ENCODE measurements around the gene CETP. TPM values are rescaled to one million over a fixed set of nuclear protein-coding genes. Genes with fewer than 3 reads are reported as not detected.

Gene CETP
- total RNA-seq, 4 donors from 2014 or later = 0.72 to 1.7 TPM; not detected in 2

- H3K36me3 ChIP-seq = peaks cover 82% of the 10 kb centered on the region
- no peak for DNase-seq (ENCODE audit: low spot score in 2 of 2)
- H3K4me3 ChIP-seq = no peak overlapping the region
- TF ChIP-seq EP300 (IDR thresholded peaks at IDR 0.05) (no peak), POLR2AphosphoS5 (IDR thresholded peaks at IDR 0.05) (no peak), POLR2A (IDR thresholded peaks at IDR 0.05) (no peak)
- TF ChIP-seq, protein P1, sequence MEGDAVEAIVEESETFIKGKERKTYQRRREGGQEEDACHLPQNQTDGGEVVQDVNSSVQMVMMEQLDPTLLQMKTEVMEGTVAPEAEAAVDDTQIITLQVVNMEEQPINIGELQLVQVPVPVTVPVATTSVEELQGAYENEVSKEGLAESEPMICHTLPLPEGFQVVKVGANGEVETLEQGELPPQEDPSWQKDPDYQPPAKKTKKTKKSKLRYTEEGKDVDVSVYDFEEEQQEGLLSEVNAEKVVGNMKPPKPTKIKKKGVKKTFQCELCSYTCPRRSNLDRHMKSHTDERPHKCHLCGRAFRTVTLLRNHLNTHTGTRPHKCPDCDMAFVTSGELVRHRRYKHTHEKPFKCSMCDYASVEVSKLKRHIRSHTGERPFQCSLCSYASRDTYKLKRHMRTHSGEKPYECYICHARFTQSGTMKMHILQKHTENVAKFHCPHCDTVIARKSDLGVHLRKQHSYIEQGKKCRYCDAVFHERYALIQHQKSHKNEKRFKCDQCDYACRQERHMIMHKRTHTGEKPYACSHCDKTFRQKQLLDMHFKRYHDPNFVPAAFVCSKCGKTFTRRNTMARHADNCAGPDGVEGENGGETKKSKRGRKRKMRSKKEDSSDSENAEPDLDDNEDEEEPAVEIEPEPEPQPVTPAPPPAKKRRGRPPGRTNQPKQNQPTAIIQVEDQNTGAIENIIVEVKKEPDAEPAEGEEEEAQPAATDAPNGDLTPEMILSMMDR (IDR thresholded peaks at IDR 0.05) = no peak
- 68% methylated on average over 8 of the region's 8 CpGs for WGBS
- H3K27ac ChIP-seq = peak overlapping the region; percentile 23
- peaks cover 55% of the 10 kb centered on the region for H3K4me1 ChIP-seq
- H3K27me3 ChIP-seq = no peaks in the 10 kb centered on the region
- no peaks in the 10 kb centered on the region for H3K9me3 ChIP-seq
Measured at GRCh38 chr16:56938664-56939513, 22.9 kb upstream of the CETP start.

GRCh38 chr16:56939801-56940200 is 21.9 kb upstream of the CETP start:
- Histone ChIP-seq H3K27ac (no peak overlapping the region), H3K36me3 (peaks cover 91% of the 10 kb centered on the region), H3K27me3 (no peaks in the 10 kb centered on the region), H3K4me1 (peaks cover 51% of the 10 kb centered on the region), H3K9me3 (no peaks in the 10 kb centered on the region), H3K4me3 (no peak overlapping the region)
- DNase-seq (ENCODE audit: low spot score in 2 of 2) = no peak
- no peak for TF ChIP-seq POLR2A (IDR thresholded peaks at IDR 0.05)
- TF ChIP-seq, protein P1 (IDR thresholded peaks at IDR 0.05) = no peak
- TF ChIP-seq EP300 (IDR thresholded peaks at IDR 0.05) = no peak
- TF ChIP-seq POLR2AphosphoS5 (IDR thresholded peaks at IDR 0.05) = no peak
- WGBS = 79% methylated on average over 4 of the region's 4 CpGs

DNA sequence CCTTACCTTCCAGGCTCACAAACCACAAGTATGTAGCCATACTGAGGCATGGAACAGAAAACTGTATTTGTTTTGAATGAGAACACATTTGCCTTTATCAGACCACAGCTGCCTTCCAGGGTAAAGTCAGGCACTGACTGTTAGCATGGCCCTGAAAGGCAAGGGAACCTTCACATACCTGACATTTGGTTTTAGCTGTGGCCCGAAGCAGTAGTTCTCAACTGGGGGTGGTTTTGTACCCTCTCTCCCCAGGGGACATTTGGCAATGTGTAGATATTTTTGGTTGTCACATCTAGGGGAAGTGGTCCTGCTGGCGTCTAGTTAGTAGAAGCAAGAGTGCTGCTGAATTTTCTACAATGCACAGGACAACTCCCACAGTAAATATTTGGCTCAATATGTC is 20.7 kb upstream of the CETP start:
- no peak for DNase-seq (ENCODE audit: low spot score in 2 of 2)
- no peaks in the 10 kb centered on the region for H3K9me3 ChIP-seq
- H3K27me3 ChIP-seq = no peaks in the 10 kb centered on the region
- TF ChIP-seq POLR2A (IDR thresholded peaks at IDR 0.05) = no peak
- TF ChIP-seq POLR2AphosphoS5 (IDR thresholded peaks at IDR 0.05) = no peak
- TF ChIP-seq, protein P1 (IDR thresholded peaks at IDR 0.05) = no peak
- TF ChIP-seq EP300 (IDR thresholded peaks at IDR 0.05) = no peak
- H3K4me3 ChIP-seq = no peak overlapping the region
- peaks cover 96% of the 10 kb centered on the region for H3K36me3 ChIP-seq
- 92% methylated on average over 2 of the region's 2 CpGs for WGBS
- H3K27ac ChIP-seq = no peak overlapping the region
- H3K4me1 ChIP-seq = peaks cover 45% of the 10 kb centered on the region

- Histone ChIP-seq H3K36me3 (peaks cover 93% of the 10 kb centered on the region), H3K4me1 (peaks cover 37% of the 10 kb centered on the region), H3K4me3 (no peak overlapping the region), H3K27ac (no peak overlapping the region), H3K27me3 (no peaks in the 10 kb centered on the region), H3K9me3 (no peaks in the 10 kb centered on the region)
- TF ChIP-seq EP300 (IDR thresholded peaks at IDR 0.05) (no peak), POLR2AphosphoS5 (IDR thresholded peaks at IDR 0.05) (no peak)
- TF ChIP-seq, protein P1 (IDR thresholded peaks at IDR 0.05) = no peak
- WGBS = 86% methylated on average over 9 of the region's 9 CpGs
- no peak for DNase-seq (ENCODE audit: low spot score in 2 of 2)
Measured at GRCh38 chr16:56941856-56942331, 19.9 kb upstream of the CETP start.

GRCh38 chr16:56943761-56944375 is 17.9 kb upstream of the CETP start:
- Histone ChIP-seq H3K4me1 (peaks cover 29% of the 10 kb centered on the region), H3K36me3 (peaks cover 73% of the 10 kb centered on the region)

More at GRCh38 chr16:56943761-56944375, 17.9 kb upstream of the CETP start:
- 65% methylated on average over 6 of the region's 6 CpGs for WGBS
- no peak overlapping the region for H3K27ac ChIP-seq
- no peaks in the 10 kb centered on the region for H3K27me3 ChIP-seq
- no peak overlapping the region for H3K4me3 ChIP-seq
- no peak for TF ChIP-seq POLR2AphosphoS5 (IDR thresholded peaks at IDR 0.05)
- no peak for TF ChIP-seq EP300 (IDR thresholded peaks at IDR 0.05)
- TF ChIP-seq POLR2A (IDR thresholded peaks at IDR 0.05) = no peak
- TF ChIP-seq, protein P1 (IDR thresholded peaks at IDR 0.05) = no peak
- no peak for DNase-seq (ENCODE audit: low spot score in 2 of 2)
- H3K9me3 ChIP-seq = no peaks in the 10 kb centered on the region

Data from suprapubic skin (tissue), 4 donors.